GM18858 (cell line): ENCODE data around the gene METTL18.

ENCODE experiments used
- ATAC-seq: cut with Tn5 transposase; IDR thresholded peaks from one replicate; pipeline ENCODE4 v1.9.1; 2021; ENCODE audit not compliant: unreplicated experiment

METTL18 gene

GRCh38 chr1:169786974-169787373, 7.7 kb downstream of the METTL18 start:
- no peak for ATAC-seq

DNA sequence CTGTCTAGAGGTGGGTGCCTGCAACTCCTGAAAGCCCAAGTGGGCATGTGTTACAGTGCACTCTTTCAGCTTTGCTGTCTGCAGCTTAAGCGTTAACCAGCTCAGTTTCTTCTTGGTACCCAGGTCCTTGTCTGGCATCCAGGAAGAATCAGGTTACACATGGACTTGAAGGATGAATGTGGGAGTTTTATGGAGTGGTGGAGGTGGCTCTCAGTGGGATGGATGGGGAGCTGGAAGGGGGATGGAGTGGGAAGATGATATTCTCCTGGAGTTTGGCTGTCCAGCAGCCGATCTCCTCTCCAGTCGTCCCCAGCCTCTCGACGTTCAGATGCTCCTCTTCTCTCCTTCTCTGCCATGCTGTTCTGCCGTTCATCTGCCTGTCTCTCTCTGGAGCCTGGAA, 9.4 kb downstream of the METTL18 start:
- no peak for ATAC-seq

GRCh38 chr1:169784102-169784501, 10.6 kb downstream of the METTL18 start:
- no peak for ATAC-seq

DNA sequence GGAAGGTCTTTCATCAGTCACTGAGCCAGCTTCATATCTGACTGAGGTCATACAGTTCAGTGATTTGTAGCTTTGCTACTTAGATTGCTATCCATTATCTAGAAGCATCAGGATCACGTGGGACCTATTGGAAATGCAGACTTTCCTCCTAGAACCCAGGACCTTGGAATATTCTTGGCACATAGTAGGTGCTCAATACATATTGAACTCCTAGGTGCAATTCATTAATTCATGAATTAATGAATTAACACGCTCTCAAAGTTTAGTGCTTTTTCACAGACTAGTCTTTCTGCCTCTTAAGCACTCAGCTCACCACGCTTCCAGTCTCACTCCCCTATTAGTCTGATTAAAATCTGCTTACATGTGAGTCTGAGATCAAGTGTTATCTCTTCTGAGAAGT, 12.1 kb downstream of the METTL18 start:
- ATAC-seq: no peak

- no peak for ATAC-seq
Observed at GRCh38 chr1:169779970-169780369, 14.7 kb downstream of the METTL18 start.

DNA sequence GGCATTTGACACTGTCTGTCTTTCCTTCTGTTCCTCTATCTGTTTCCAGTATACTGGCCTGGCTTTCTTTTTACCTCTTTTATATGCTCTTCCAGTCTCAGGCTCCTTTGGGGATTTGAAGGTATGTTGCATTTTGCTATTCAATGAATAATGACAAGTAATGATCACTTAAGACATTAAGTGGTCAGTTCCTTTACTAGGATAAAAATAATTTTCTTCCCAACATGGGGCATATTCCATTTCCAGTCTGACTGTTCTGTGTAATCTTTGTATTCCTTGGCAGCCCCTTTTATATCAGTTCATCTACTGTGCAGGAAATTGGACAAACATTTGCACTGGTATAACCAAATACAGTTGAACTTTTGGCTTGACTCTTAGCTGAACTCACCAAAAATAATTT, 15.6 kb downstream of the METTL18 start:
- no peak for ATAC-seq

GRCh38 chr1:169776440-169776839, 18.3 kb downstream of the METTL18 start:
- no peak for ATAC-seq

DNA sequence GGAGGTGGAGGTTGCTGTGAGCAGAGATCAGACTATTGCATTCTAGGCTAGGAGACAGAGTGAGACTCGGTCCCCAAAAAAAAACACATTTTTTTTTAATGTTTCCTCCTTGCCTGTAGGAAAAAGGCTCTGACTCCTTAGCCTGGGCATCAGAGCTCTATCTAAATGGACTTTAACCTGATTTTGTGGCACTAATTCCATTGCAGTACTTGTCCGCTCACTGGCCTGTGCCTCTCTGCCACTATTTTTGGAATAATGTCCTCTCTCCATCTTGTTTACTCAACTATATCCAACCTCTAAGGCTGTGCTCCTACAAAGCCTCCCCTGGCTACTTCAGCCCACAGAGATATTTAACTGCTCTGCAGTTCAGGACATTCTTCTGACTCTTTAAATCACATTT, 26.5 kb downstream of the METTL18 start:
- no peak for ATAC-seq

GRCh38 chr1:169765580-169766331, 29.0 kb downstream of the METTL18 start:
- ATAC-seq: no peak

DNA sequence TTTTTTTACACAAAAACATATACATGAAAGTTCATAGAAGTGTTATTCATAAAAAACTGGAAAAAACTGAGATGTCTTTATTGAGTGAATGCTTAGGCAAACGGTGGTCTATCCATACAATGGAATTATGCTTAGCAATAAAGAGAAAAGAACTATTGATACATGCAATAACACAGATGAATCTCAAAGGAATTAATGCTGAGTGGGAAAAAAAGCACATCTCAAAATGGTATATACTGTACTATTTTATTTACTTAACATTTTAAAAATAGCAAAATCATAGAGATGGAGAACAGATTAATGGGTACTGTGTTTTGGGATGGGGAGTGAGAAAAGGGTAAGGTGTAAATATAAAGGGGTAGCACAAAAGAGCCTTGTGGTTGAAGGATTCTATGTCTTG, 29.8 kb downstream of the METTL18 start:
- no peak for ATAC-seq

DNA sequence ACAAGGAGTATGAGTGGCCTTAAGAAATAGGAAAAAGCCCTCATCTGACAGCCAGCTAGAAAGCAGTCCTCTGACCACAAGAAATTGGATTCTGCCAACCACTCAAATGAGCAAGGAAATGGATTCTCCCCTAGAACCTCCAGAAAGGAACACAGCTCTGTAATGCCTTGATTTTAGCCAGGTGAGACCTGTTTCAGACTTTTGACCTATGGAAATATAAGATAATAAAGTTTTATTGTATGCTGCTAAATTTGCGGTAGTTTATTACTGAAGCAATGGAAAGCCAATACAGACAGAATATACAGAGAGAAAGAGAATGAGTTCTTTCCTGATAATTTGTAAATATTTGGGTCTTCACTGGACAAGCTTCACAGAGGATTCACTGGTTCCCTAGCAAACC, 32.0 kb downstream of the METTL18 start:
- ATAC-seq: no peak

GRCh38 chr1:169759038-169759437, 35.7 kb downstream of the METTL18 start:
- no peak for ATAC-seq

- no peak for ATAC-seq
Observed at GRCh38 chr1:169753549-169753948, 41.2 kb downstream of the METTL18 start.

DNA sequence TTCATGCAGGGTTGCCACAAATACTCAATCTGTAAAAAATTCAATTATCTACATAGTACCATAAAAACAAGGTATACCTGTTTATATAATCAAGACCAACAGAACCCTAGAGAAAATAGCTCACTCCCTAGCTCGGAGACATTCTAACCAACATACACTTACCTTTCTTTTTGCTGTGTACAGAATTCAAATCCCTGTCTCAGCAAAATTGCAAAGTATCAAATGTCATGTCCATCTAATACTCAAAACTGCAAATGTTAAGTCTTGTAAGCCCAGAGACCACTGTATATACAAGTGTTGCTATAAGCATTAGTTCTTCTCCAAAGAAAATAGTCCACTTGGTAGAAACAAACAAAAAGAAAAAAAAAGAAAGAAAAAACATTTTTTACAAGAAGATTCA, 44.7 kb downstream of the METTL18 start:
- no peak for ATAC-seq

DNA sequence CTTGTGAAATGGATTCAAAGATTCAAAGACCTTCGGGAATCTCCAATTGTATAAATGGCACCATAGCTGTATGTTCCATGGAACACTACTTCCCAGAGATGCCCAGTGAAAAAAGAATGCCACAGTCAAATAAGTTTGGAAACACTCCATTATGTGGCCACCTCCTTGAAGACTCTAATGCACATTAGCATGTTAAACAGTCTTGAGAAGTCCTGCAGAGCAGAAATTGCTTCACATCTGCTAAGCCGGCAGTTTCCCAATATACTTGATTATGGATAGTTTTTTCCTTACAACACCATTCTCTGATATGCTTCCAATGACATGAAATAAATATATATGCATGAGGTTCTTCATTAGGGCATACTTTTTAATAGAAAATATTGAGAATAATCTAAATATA, 48.2 kb downstream of the METTL18 start:
- ATAC-seq: no peak

DNA sequence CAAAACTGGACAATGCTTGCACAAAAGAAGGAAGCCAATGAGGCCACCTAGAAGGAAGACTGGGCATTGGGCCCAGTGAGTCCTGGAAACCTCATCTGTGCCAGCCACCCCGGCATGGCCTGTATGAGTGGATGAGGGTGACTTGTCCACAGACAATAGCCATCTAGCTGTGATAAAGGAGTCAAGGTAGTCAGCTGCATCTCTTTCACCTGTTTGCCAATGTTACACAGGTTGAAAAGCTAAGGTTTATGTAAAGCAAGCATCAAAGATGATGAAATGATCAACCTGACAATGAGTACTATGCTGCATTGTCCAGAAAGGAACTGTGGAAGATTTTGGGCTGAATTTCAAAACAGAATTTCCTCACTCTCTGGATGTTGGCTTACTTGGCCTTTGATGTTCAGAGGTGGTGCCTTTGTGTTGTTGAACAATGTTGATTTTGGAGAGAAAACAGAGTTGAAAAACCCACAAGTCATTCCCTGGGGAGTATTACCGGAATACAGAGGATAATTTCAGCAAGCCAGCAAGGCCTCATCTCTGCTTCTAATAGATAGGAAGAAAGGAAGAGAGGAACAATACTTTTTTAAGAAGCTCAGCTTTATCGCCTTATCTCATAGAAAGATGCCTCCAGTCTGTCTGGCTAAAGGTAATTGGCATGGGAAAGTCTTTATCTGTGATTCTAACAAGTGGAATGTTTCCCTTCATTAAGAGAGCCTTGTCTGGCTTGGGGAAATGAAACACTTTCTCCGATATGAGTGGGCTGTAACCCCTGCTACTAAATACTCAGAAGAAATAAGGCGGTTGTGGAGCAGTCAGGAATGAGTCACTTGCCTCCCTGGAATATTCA, 49.5 kb downstream of the METTL18 start:
- no peak for ATAC-seq
